Epithelial cell of esophagus (primary cell): ENCODE data around the gene DHRSX.
"Not testable (repeated sequence)": the region's sequence is repeated elsewhere in the genome, so short reads cannot be mapped to it uniquely, and the experiment has no call there.

Source experiments
- DNase-seq: peaks from one replicate; pipeline ENCODE4 v3.0.0; 2010; ENCODE audit warnings: low read depth
- H3K4me3 ChIP-seq: 2 replicates; pipeline ENCODE4 v1.5.1; 2011; ENCODE audit warnings: mild to moderate bottlenecking, low read length, control low read depth
- TF ChIP-seq, protein P1 (sequence below): IDR thresholded peaks from 2 replicates; pipeline ENCODE4 v1.5.1; 2011; ENCODE audit warnings: low read depth, mild to moderate bottlenecking, low read length, control low read depth, inconsistent platforms; ENCODE audit not compliant: insufficient read depth; ENCODE audit errors: missing control alignments

DHRSX gene

GRCh38 chrX:2483398-2484060 lies 17.2 kb downstream of the DHRSX start:
- H3K4me3 ChIP-seq, result no peak overlapping the region
- DNase-seq, result no peak
- TF ChIP-seq, protein P1, sequence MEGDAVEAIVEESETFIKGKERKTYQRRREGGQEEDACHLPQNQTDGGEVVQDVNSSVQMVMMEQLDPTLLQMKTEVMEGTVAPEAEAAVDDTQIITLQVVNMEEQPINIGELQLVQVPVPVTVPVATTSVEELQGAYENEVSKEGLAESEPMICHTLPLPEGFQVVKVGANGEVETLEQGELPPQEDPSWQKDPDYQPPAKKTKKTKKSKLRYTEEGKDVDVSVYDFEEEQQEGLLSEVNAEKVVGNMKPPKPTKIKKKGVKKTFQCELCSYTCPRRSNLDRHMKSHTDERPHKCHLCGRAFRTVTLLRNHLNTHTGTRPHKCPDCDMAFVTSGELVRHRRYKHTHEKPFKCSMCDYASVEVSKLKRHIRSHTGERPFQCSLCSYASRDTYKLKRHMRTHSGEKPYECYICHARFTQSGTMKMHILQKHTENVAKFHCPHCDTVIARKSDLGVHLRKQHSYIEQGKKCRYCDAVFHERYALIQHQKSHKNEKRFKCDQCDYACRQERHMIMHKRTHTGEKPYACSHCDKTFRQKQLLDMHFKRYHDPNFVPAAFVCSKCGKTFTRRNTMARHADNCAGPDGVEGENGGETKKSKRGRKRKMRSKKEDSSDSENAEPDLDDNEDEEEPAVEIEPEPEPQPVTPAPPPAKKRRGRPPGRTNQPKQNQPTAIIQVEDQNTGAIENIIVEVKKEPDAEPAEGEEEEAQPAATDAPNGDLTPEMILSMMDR, result no peak

DNA sequence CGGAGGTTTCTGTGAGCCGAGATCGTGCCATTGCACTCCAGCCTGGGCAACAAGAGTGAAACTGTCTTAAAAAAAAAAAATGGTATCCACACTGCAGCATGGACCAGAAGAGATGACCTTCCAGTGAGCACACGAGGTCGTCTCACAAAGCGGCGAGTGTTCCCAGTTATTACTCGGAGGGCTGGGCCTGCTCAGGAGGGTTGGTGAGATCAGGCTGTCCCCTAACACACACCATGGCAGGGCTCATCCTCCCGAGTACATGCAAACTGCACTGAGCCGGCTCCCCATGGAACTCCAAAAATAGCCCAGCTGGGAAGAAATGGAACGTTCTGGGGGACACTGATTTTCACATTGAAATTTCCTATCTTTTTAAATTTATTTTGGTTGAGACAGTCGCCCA lies 19.2 kb downstream of the DHRSX start:
- not testable (repeated sequence) for H3K4me3 ChIP-seq, DNase-seq

DNA sequence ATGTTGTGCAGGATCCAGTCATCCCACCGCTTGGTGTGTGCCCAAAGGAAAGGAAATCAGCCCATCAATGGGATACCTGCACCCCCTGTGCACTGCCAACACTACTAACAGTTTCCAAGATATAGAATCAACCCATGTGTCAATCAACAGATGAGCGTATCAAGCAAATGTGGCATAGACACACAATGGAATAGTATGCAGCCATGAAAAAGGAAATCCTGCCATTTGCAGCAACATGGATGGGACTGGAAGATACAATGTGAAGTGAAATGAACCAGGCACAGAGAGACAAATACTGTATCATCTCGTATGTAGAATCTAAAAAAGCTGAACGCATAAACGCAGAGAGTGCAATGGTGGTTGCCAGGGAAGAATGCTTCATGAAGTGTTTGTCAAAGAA lies 20.8 kb downstream of the DHRSX start:
- DNase-seq, H3K4me3 ChIP-seq: not testable (repeated sequence)

GRCh38 chrX:2479420-2479780 lies 21.4 kb downstream of the DHRSX start:
- TF ChIP-seq, protein P1, result no peak
- H3K4me3 ChIP-seq, result no peak overlapping the region
- no peak for DNase-seq

GRCh38 chrX:2478546-2479419 lies 22.0 kb downstream of the DHRSX start:
- H3K4me3 ChIP-seq, result no peak overlapping the region
- no peak for DNase-seq
- TF ChIP-seq, protein P1, result no peak

GRCh38 chrX:2477313-2477712 lies 23.5 kb downstream of the DHRSX start:
- not testable (repeated sequence) for H3K4me3 ChIP-seq, DNase-seq

DNA sequence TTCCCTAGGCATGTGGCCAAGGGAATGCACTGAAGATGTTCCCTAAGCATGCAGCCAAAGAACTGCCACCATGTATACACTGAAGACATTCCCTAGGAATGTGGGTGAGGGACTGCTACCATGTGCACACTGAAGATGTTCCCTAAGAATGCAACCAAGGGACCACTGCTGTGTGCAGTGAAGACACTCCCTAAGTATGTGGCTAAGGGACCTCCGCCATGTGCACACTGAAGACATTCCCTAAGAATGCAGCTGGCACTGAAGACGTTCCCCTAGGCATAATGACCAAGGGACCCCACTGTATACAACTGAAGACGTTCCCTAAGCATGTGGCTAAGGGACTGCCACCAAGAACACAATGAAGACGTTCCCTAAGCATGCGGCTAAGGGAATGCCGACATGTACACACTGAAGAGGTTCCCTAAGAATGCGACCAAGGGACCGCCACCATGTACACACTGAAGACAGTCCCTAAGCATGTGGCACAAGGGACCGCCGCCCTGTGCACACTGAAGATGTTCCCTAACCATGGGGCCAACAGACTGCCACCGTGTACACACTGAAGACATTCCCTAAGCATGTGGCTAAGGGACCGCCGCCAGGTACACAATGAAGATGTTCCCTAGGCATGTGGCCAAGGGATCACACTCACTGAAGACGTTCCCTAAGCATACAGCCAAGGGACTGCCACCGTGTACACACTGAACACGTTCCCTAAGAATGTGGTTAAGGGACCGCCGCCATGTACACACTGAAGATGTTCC lies 25.6 kb downstream of the DHRSX start:
- DNase-seq, result no peak
- TF ChIP-seq, protein P1, result no peak
- no peak overlapping the region for H3K4me3 ChIP-seq

DNA sequence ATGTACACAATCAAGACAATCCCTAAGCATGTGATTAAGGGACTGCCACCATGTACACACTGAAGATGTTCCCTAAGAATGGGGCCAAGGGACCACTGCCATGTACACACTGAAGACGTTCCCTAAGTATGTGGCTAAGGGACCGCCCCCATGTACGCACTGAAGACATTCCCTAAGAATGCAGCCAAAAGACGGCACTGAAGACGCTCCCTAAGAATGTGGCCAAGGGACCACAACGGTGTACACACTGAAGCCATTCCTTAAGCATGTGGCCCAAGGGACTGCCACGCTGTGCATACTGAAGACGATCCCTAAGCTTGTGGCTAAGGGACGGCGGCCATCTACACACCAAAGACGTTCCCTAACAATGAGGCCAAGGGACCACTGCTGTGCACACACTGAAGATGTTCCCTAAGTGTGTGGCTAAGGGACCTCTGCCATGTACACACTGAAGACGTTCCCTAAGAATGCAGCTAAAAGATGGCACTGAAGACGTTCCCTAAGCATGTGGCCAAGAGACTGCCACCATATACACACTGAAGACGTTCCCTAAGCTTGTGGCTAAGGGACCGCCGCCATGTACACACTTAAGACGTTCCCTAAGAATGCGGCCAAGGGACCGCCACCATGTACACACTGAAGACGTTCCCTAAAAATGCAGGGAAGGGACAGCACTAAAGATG lies 26.4 kb downstream of the DHRSX start:
- no peak for DNase-seq
- TF ChIP-seq, protein P1, result no peak
- no peak overlapping the region for H3K4me3 ChIP-seq

- not testable (repeated sequence) for H3K4me3 ChIP-seq, DNase-seq
These were observed 27.7 kb downstream of the DHRSX start for GRCh38 chrX:2473064-2473463.
